Testis (tissue), 3 donors: ENCODE results near the gene DCP1B. TPM values are rescaled to one million over a fixed set of nuclear protein-coding genes. Genes with fewer than 3 reads are reported as not detected.

Source experiments
- DNase-seq: peaks from one replicate; pipeline ENCODE4 v3.0.0-alpha.2; 2019
- H3K27ac ChIP-seq, 2 donors: fragments of 200-600 bp; sonication (generic); one replicate each; pipeline ENCODE4 v1.5.1; 2019
- H3K27me3 ChIP-seq: fragments of 200-600 bp; sonication (generic); one replicate; pipeline ENCODE4 v1.5.1; 2019
- H3K36me3 ChIP-seq: fragments of 200-600 bp; sonication (generic); one replicate; pipeline ENCODE4 v1.5.1; 2017; ENCODE audit warnings: low read depth; ENCODE audit errors: missing control alignments
- H3K4me1 ChIP-seq: fragments of 200-600 bp; sonication (generic); one replicate; pipeline ENCODE4 v1.5.1; 2019
- H3K4me3 ChIP-seq, 2 donors: fragments of 200-600 bp; sonication (generic); one replicate each; pipeline ENCODE4 v1.5.1; 2017 to 2019
- H3K9me3 ChIP-seq: fragments of 200-600 bp; sonication (generic); one replicate; pipeline ENCODE4 v1.5.1; 2017
- POLR2A ChIP-seq: fragments of 450-650 bp; IDR thresholded peaks from one replicate; pipeline ENCODE4 v1.6.1; 2017; ENCODE audit warnings: antibody characterized with exemption, mild to moderate bottlenecking, moderate library complexity
- WGBS, 2 donors: methylation state at CpG; one replicate each; pipeline ENCODE4 v1.1.5; 2018; 5-methylcytosine and 5-hydroxymethylcytosine counted together
- intact Hi-C: fragments of 100-400 bp; cut with DNase I; formaldehyde crosslinking; loops from one replicate; pipeline ENCODE4 v1.15.1; 2023; ENCODE audit warnings: low total_unique reads
- polyA plus RNA-seq: library from polyadenylated mRNA; stranded (reverse); fragments of 350-450 nt; fragmentation: Illumina TruSeq; extraction: RNeasy Lipid Tissue Mini Kit (QIAGEN cat#74804); gene quantifications from one replicate; pipeline ENCODE4 v1.2.3, GENCODE V29; 2014; ENCODE audit warnings: low read depth, low replicate concordance; ENCODE audit not compliant: insufficient read depth
- total RNA-seq, 2 donors: library from RNA; depleted of rRNA; stranded (reverse); fragments of >200 nt; gene quantifications; one replicate each; pipeline ENCODE4 v1.2.3, GENCODE V29; 2016
- TF ChIP-seq, protein P1 (sequence below), 3 experiments: fragments of 450-650 bp in 2 of 3; fragments of 200-600 bp in 1 of 3; sonication (generic) in 1 of 3; IDR thresholded peaks; one replicate each; pipeline ENCODE4 v1.5.1; 2016 to 2019; ENCODE audit warnings: antibody characterized with exemption in 3 of 3, mild to moderate bottlenecking in 2 of 3, moderate library complexity in 1 of 3

DCP1B gene
- total and polyA plus RNA-seq, 3 donors from 2014 or later = 36.6 to 56.1 (median 40.0) TPM

DNA sequence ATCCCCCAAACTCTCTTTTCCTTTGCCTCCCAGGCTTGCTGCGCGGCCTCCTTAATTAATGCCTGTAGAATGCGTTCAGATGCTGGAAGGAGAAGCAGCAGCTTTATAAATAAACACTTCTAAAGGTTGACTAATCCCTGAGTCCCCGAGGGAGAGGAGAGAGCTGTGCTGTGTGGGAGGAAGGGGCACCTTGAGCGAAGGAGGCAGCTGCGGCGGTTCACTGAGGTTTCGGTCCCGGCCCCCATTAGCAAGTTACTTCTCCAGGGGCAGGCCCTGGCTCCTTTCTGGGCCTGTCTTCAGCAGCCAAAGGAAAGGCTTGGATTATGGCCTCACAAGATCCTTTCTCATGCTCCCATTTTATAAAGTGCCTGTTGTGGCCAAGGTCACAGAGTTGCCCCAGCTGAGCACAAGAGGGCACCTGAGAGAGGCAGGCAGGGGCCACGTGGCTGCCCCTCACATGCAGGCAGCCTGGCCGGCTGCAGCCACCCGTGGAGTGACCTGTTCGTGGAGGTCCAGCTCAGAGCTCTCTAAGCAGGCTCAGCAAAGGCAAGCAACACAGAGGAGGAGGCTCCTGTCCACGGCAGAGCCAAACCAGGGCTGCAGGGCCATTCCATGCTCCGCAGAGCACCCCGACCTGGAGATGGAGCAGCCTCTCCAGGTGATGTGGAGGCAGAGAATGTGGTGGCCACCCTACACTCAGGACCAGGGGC, 70.8 kb downstream of the DCP1B start:
- Histone ChIP-seq H3K36me3 (no peaks in the 10 kb centered on the region), H3K27me3 (no peaks in the 10 kb centered on the region), H3K27ac (no peak overlapping the region), H3K4me3 (no peak overlapping the region), H3K9me3 (no peaks in the 10 kb centered on the region), H3K4me1 (peaks cover 16% of the 10 kb centered on the region)
- 48 to 55% methylated on average over 12 to 16 of the region's 16 CpGs for WGBS, 2 donors
- intact Hi-C loops = loop anchor here (10.0 kb wide), 1 partner anchor 299 kb away; no protein-coding TSS in a partner anchor
- TF ChIP-seq POLR2A = no peak
- TF ChIP-seq, protein P1, sequence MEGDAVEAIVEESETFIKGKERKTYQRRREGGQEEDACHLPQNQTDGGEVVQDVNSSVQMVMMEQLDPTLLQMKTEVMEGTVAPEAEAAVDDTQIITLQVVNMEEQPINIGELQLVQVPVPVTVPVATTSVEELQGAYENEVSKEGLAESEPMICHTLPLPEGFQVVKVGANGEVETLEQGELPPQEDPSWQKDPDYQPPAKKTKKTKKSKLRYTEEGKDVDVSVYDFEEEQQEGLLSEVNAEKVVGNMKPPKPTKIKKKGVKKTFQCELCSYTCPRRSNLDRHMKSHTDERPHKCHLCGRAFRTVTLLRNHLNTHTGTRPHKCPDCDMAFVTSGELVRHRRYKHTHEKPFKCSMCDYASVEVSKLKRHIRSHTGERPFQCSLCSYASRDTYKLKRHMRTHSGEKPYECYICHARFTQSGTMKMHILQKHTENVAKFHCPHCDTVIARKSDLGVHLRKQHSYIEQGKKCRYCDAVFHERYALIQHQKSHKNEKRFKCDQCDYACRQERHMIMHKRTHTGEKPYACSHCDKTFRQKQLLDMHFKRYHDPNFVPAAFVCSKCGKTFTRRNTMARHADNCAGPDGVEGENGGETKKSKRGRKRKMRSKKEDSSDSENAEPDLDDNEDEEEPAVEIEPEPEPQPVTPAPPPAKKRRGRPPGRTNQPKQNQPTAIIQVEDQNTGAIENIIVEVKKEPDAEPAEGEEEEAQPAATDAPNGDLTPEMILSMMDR (IDR thresholded peaks at IDR 0.05) = no peak
- DNase-seq = no peak

DNA sequence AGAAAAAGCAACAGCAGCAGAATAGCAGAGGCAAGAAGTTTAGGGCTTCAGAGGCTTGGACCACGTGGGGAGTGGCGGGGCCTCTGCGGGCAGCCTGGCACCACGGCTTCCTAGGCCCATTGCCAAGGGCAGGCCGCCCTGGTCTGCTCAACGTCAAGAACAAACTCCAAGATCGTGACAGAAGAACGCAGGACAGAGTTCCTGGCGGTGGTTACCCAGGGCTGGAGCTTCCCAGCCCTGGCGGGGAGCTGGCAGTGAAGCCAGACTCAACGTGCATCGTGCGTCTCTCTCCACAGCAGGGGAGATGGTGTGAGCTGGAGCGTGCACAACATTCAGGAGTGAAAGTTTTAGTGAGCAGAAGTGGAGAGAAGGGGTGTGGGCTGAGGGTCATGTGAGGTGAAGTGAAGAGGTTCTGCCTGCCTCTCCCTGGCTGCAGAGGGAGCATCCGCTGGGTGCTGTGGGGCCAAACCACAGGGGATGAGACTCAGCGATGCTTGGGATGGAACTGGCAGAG, 71.9 kb downstream of the DCP1B start:
- H3K4me1 ChIP-seq = peaks cover 15% of the 10 kb centered on the region
- WGBS, 2 donors = 67 to 79% methylated on average over 16 of the region's 16 CpGs
- no peaks in the 10 kb centered on the region for H3K36me3 ChIP-seq
- no peaks in the 10 kb centered on the region for H3K27me3 ChIP-seq
- H3K9me3 ChIP-seq = no peaks in the 10 kb centered on the region
- DNase-seq = peak; percentile 62
- TF ChIP-seq, protein P1 (IDR thresholded peaks at IDR 0.05) = no peak
- no peak for TF ChIP-seq POLR2A
- no peak overlapping the region for H3K27ac ChIP-seq
- intact Hi-C loops = loop anchor here (10.0 kb wide), 1 partner anchor 298 kb away; no protein-coding TSS in a partner anchor
- H3K4me3 ChIP-seq = no peak overlapping the region

DNA sequence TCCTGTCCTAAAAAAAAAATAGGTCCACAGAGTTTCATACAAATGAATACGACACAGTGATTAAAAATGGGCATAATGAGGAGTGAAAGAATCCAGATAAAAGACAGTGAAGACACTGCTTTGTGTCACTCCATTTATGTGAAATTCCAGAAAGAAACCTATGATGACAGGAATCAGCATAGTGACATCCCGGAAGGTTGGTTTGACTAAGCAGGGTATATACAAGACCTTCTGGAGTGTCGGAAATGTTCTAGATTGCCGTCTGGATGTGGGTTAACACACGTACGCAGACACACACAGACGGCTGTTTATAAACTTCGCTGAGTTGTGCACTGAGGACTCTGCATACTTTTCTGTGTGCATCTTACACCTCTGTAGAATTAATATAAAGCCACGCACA, 72.6 kb downstream of the DCP1B start:
- Histone ChIP-seq H3K4me3 (no peak overlapping the region), H3K36me3 (no peaks in the 10 kb centered on the region), H3K9me3 (no peaks in the 10 kb centered on the region), H3K27me3 (no peaks in the 10 kb centered on the region), H3K27ac (no peak overlapping the region), H3K4me1 (peaks cover 8% of the 10 kb centered on the region)
- DNase-seq = no peak
- TF ChIP-seq, protein P1 (IDR thresholded peaks at IDR 0.05) = no peak
- no peak for TF ChIP-seq POLR2A
- 93 to 96% methylated on average over 9 of the region's 9 CpGs for WGBS, 2 donors
- intact Hi-C loops = loop anchor here (10.0 kb wide), 1 partner anchor 297 kb away; no protein-coding TSS in a partner anchor

DNA sequence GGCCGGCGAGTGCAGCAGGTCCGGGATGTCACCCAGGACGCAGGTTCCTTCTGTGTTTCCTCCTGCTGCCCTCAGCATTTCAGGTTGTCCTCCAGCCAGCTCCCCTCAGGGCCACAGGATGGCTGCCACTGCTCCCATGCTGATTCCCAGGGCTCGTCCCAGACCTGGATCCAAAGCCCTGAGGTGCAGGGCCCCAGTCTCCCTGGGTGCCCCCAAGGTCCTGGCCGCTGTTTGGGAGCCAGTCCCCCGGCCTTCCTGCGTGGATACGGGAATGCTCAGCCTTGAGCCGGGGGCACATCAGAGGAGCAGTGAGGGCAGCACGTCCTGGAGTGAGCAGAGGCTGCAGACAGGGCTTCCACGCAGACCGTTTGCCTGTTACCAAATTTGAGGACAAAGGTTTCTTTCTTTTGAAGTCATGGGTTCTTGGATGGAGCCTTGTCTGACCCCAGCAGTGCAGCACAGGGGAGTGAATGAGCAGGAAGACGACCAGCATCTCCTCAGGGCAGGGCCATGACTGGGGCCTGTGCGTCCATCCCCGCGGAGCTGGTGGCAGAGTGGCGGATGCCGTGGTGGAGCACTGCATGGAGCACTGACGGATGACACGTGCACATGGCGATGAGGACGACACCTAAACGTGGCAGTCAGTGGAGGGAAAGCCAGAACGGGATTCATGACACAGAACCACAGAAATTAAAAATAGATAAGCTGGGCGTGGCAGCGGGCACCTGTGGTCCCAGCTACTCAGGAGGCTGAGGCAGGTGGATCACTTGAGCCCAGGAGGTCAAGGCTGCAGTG, 73.3 kb downstream of the DCP1B start:
- WGBS, 2 donors = 93 to 94% methylated on average over 25 to 27 of the region's 27 CpGs
- no peak for DNase-seq

More for the DNA sequence above, 73.3 kb downstream of the DCP1B start:
- Histone ChIP-seq H3K4me3 (no peak overlapping the region), H3K27me3 (no peaks in the 10 kb centered on the region), H3K4me1 (peaks cover 6% of the 10 kb centered on the region), H3K36me3 (no peaks in the 10 kb centered on the region), H3K27ac (no peak overlapping the region), H3K9me3 (no peaks in the 10 kb centered on the region)
- intact Hi-C loops = loop anchor here (10.0 kb wide), 1 partner anchor 296 kb away; no protein-coding TSS in a partner anchor
- no peak for TF ChIP-seq POLR2A
- TF ChIP-seq, protein P1 (IDR thresholded peaks at IDR 0.05) = no peak
